Inflammatory macrophage (primary cell): ENCODE results near the gene JAK2.
A peak's percentile ranks its signal among the peaks of the same experiment; 100 is the strongest.
"Not testable (repeated sequence)": the region's sequence is repeated elsewhere in the genome, so short reads cannot be mapped to it uniquely, and the experiment has no call there.

Experiments used
- DNase-seq, 2 donors: peaks; one replicate each; pipeline ENCODE4 v3.0.0-alpha.2; 2020 to 2022

Gene JAK2

GRCh38 chr9:5043381-5043780 lies 58.3 kb downstream of the JAK2 start:
- DNase-seq = no peak

- no peak for DNase-seq
These were observed 59.1 kb downstream of the JAK2 start for GRCh38 chr9:5044160-5044559.

- DNase-seq = peak in 1 of 2 donors; percentile 14
These were observed 67.8 kb downstream of the JAK2 start for GRCh38 chr9:5052838-5053237.

GRCh38 chr9:5062631-5063030 lies 77.6 kb downstream of the JAK2 start:
- DNase-seq = no peak

GRCh38 chr9:5072871-5073270 lies 87.8 kb downstream of the JAK2 start:
- DNase-seq = no peak

GRCh38 chr9:5073701-5074100 lies 88.6 kb downstream of the JAK2 start:
- DNase-seq = no peak

- no peak for DNase-seq
These were observed 100.9 kb downstream of the JAK2 start for GRCh38 chr9:5085993-5086392.

GRCh38 chr9:5089737-5090136 lies 104.7 kb downstream of the JAK2 start:
- DNase-seq = no peak

GRCh38 chr9:5095795-5096194 lies 110.7 kb downstream of the JAK2 start:
- DNase-seq = no peak

- no peak for DNase-seq
These were observed 114.4 kb downstream of the JAK2 start for GRCh38 chr9:5099466-5099865.

- not testable (repeated sequence) for DNase-seq
These were observed 116.1 kb downstream of the JAK2 start for GRCh38 chr9:5101127-5101526.

GRCh38 chr9:5106517-5106916 lies 121.4 kb downstream of the JAK2 start:
- DNase-seq = not testable (repeated sequence)

- no peak for DNase-seq
These were observed 126.0 kb downstream of the JAK2 start for GRCh38 chr9:5110867-5111681.

- no peak for DNase-seq
These were observed 126.6 kb downstream of the JAK2 start for GRCh38 chr9:5111696-5112095.

- no peak for DNase-seq
These were observed 127.1 kb downstream of the JAK2 start for GRCh38 chr9:5112109-5112592.

- no peak for DNase-seq
These were observed 127.6 kb downstream of the JAK2 start for GRCh38 chr9:5112646-5113045.

GRCh38 chr9:5113523-5113922 lies 128.5 kb downstream of the JAK2 start:
- DNase-seq = no peak

- DNase-seq = no peak
These were observed 129.1 kb downstream of the JAK2 start for GRCh38 chr9:5113994-5114748.

- DNase-seq = no peak
These were observed 137.0 kb downstream of the JAK2 start for GRCh38 chr9:5122116-5122515.

- no peak for DNase-seq
These were observed 137.4 kb downstream of the JAK2 start for GRCh38 chr9:5122516-5122915.

- no peak for DNase-seq
These were observed 155.1 kb downstream of the JAK2 start for GRCh38 chr9:5140151-5140550.

GRCh38 chr9:5144217-5144616 lies 159.1 kb downstream of the JAK2 start:
- no peak for DNase-seq

GRCh38 chr9:5146241-5146640 lies 161.2 kb downstream of the JAK2 start:
- no peak for DNase-seq
